PC-3 (cell line): ENCODE measurements around the gene ATP13A3. TPM values are rescaled to one million over a fixed set of nuclear protein-coding genes. Genes with fewer than 3 reads are reported as not detected.

Experiments used
- ATAC-seq: fragments of 200-7000 bp; cut with Tn5 transposase; 2 replicates; pipeline ENCODE4 v1.9.1; 2020; ENCODE audit warnings: mild to moderate bottlenecking, moderate library complexity
- BruUV-seq: library from RNA; stranded (reverse); fragments of 400-500 nt; replicated peaks from 2 replicates; lab custom pipeline; 2021; lab: Mats Ljungman, UMichigan
- CTCF ChIA-PET: fragments of 300-600 bp; sonication (Branson Sonifier 250); formaldehyde crosslinking; loops from one replicate; lab custom pipeline; 2022; ENCODE audit warnings: antibody characterized with exemption; lab: Charles Lee
- POLR2A ChIA-PET: fragments of 300-600 bp; sonication (Branson Sonifier 250); formaldehyde crosslinking; loops from one replicate; lab custom pipeline; 2022; ENCODE audit warnings: antibody characterized with exemption; ENCODE audit not compliant: unreplicated experiment; lab: Charles Lee
- DNase-seq: peaks from one replicate; pipeline ENCODE4 v3.0.0-alpha.2; 2015
- H2AFZ ChIP-seq: fragments of 300-600 bp; sonication (generic); 2 replicates; pipeline ENCODE4 v1.6.0; 2016; ENCODE audit warnings: antibody characterized with exemption, low read length
- H3F3A ChIP-seq: fragments of 300-600 bp; sonication (generic); one replicate; pipeline ENCODE4 v1.6.0; 2017; ENCODE audit warnings: antibody characterized with exemption, low read length, control low read depth, mild to moderate bottlenecking; ENCODE audit not compliant: unreplicated experiment
- H3K27ac ChIP-seq: fragments of 300-600 bp; sonication (generic); 2 replicates; pipeline ENCODE4 v1.5.1; 2016; ENCODE audit warnings: mild to moderate bottlenecking, low read length
- H3K27me3 ChIP-seq: fragments of 300-600 bp; sonication (generic); 2 replicates; pipeline ENCODE4 v1.6.1; 2016; ENCODE audit warnings: low read length, mixed read lengths
- H3K36me3 ChIP-seq: fragments of 300-600 bp; sonication (generic); 2 replicates; pipeline ENCODE4 v1.6.1; 2016; ENCODE audit warnings: low read depth, mixed run types, low read length, mixed read lengths
- H3K4me1 ChIP-seq: fragments of 300-600 bp; sonication (generic); 2 replicates; pipeline ENCODE4 v1.5.1; 2016; ENCODE audit warnings: low read length; ENCODE audit not compliant: insufficient read depth
- H3K4me2 ChIP-seq: fragments of 300-600 bp; sonication (generic); 2 replicates; pipeline ENCODE4 v1.6.0; 2016; ENCODE audit warnings: low read length
- H3K4me3 ChIP-seq: fragments of 300-600 bp; sonication (generic); 2 replicates; pipeline ENCODE4 v1.5.1; 2016; ENCODE audit warnings: mild to moderate bottlenecking, low read length, mixed read lengths
- H3K79me2 ChIP-seq: fragments of 300-600 bp; sonication (generic); 2 replicates; pipeline ENCODE4 v1.6.1; 2017; ENCODE audit warnings: low read length, mixed read lengths
- H3K9ac ChIP-seq: fragments of 300-600 bp; sonication (generic); 2 replicates; pipeline ENCODE4 v1.6.0; 2016; ENCODE audit warnings: mild to moderate bottlenecking, low read length
- H3K9me2 ChIP-seq: fragments of 300-600 bp; sonication (generic); replicated peaks from 2 replicates; pipeline ENCODE4 v1.6.1; 2016; ENCODE audit warnings: mixed run types, low read length, mixed read lengths
- H3K9me3 ChIP-seq: fragments of 300-600 bp; sonication (generic); 2 replicates; pipeline ENCODE4 v1.6.1; 2016; ENCODE audit warnings: low read length, mixed read lengths
- H4K20me1 ChIP-seq: fragments of 300-600 bp; sonication (generic); 2 replicates; pipeline ENCODE4 v1.6.1; 2016; ENCODE audit warnings: low read length, mixed read lengths
- CTCF ChIP-seq: fragments of 300-600 bp; sonication (generic); conservative IDR thresholded peaks from 2 replicates; pipeline ENCODE4 v1.5.1; 2017; ENCODE audit warnings: antibody characterized with exemption, low read depth, mild to moderate bottlenecking, low read length
- EZH2 ChIP-seq: fragments of 300-600 bp; sonication (generic); IDR thresholded peaks from one replicate; pipeline ENCODE4 v1.6.1; 2017; ENCODE audit warnings: antibody characterized with exemption, mild to moderate bottlenecking, low read length; ENCODE audit not compliant: unreplicated experiment
- EZH2phosphoT487 ChIP-seq: fragments of 300-600 bp; sonication (generic); IDR thresholded peaks from 2 replicates; pipeline ENCODE4 v1.6.1; 2018; ENCODE audit warnings: mild to moderate bottlenecking, antibody characterized with exemption, low read length, borderline replicate concordance
- intact Hi-C: fragments of 100-400 bp; cut with micrococcal nuclease; formaldehyde crosslinking; loops from 2 replicates; pipeline ENCODE4 v1.9.0; 2023
- total RNA-seq: library from RNA; depleted of rRNA; stranded (reverse); fragments of >200 nt; gene quantifications from 2 replicates; pipeline ENCODE4 v1.2.3, GENCODE V29; 2014

ATP13A3 gene
- total RNA-seq, 1 experiment from 2014 or later = 69.4 TPM

- no peak overlapping the region for H3K9ac ChIP-seq
- H3K9me3 ChIP-seq = no peaks in the 10 kb centered on the region
- no peak overlapping the region for H3K27ac ChIP-seq
- H3F3A ChIP-seq = no peaks in the 10 kb centered on the region
- peaks cover 13% of the 10 kb centered on the region; the same call in 1 of the 2 replicates for H3K4me1 ChIP-seq
- intact Hi-C loops = no loop called here
- no peak overlapping the region for H3K4me3 ChIP-seq
- BruUV-seq = no TSS peak
- no peak overlapping the region for H2AFZ ChIP-seq
- no peak overlapping the region for H3K4me2 ChIP-seq
- ChIA-PET CTCF (no interaction called here), POLR2A (no interaction called here)
- DNase-seq (no peak), ATAC-seq (no peak)
- H3K9me2 ChIP-seq = no peaks in the 10 kb centered on the region
- H3K36me3 ChIP-seq = no peaks in the 10 kb centered on the region
- H3K79me2 ChIP-seq = no peaks in the 10 kb centered on the region
- TF ChIP-seq EZH2phosphoT487 = no peak
- no peak for TF ChIP-seq CTCF
- no peak for TF ChIP-seq EZH2
- H3K27me3 ChIP-seq = no peaks in the 10 kb centered on the region
- no peaks in the 10 kb centered on the region for H4K20me1 ChIP-seq
Measured at GRCh38 chr3:194365526-194365925, 121.3 kb downstream of the ATP13A3 start.

- H3K9me2 ChIP-seq = no peaks in the 10 kb centered on the region
- ChIA-PET POLR2A (no interaction called here), CTCF (no interaction called here)
- H3K9ac ChIP-seq = no peak overlapping the region
- no TSS peak for BruUV-seq
- H3K27me3 ChIP-seq = no peaks in the 10 kb centered on the region
- no peaks in the 10 kb centered on the region for H4K20me1 ChIP-seq
- H2AFZ ChIP-seq = no peak overlapping the region
- peaks cover 11% of the 10 kb centered on the region; the same call in 1 of the 2 replicates for H3K4me1 ChIP-seq
- H3F3A ChIP-seq = no peaks in the 10 kb centered on the region
- DNase-seq (no peak), ATAC-seq (peak; percentile 14)
- no peak for TF ChIP-seq EZH2phosphoT487
- no peak for TF ChIP-seq CTCF
- no peak for TF ChIP-seq EZH2
- H3K79me2 ChIP-seq = no peaks in the 10 kb centered on the region
- no peak overlapping the region for H3K4me2 ChIP-seq
- no peaks in the 10 kb centered on the region for H3K36me3 ChIP-seq
- no peak overlapping the region for H3K27ac ChIP-seq
- H3K9me3 ChIP-seq = no peaks in the 10 kb centered on the region
- intact Hi-C loops = no loop called here
- no peak overlapping the region for H3K4me3 ChIP-seq
Measured at GRCh38 chr3:194364652-194365434, 122.0 kb downstream of the ATP13A3 start.

- H3K9me2 ChIP-seq = no peaks in the 10 kb centered on the region
- no peaks in the 10 kb centered on the region for H3K36me3 ChIP-seq
- no peak for TF ChIP-seq EZH2
- no peak for TF ChIP-seq CTCF
- TF ChIP-seq EZH2phosphoT487 = no peak
- no peaks in the 10 kb centered on the region for H4K20me1 ChIP-seq
- H3K79me2 ChIP-seq = no peaks in the 10 kb centered on the region
- DNase-seq = no peak
- no peak overlapping the region for H3K9ac ChIP-seq
- peaks cover 5% of the 10 kb centered on the region; the same call in 1 of the 2 replicates for H3K4me1 ChIP-seq
- H3K4me3 ChIP-seq = no peak overlapping the region
- peaks cover 2% of the 10 kb centered on the region for H3K27me3 ChIP-seq
- intact Hi-C loops = no loop called here
- ChIA-PET POLR2A (no interaction called here), CTCF (no interaction called here)
- ATAC-seq = peak; percentile 23
- no peak overlapping the region for H3K4me2 ChIP-seq
- H3K9me3 ChIP-seq = no peaks in the 10 kb centered on the region
- no TSS peak for BruUV-seq
- no peaks in the 10 kb centered on the region for H3F3A ChIP-seq
- no peak overlapping the region for H3K27ac ChIP-seq
- no peak overlapping the region for H2AFZ ChIP-seq
Measured at GRCh38 chr3:194364314-194364651, 122.5 kb downstream of the ATP13A3 start.
